RCC 7860 (cell line): ENCODE data around the gene NEK6.

Experiments used
- DNase-seq: peaks from one replicate; pipeline ENCODE4 v3.0.0-alpha.2; 2015; ENCODE audit warnings: low spot score
- FAIRE-seq: peaks from 2 replicates; lab custom pipeline; 2012; peaks lifted over from hg19 to GRCh38; lab: Jason Lieb, UNC

Gene NEK6

DNA sequence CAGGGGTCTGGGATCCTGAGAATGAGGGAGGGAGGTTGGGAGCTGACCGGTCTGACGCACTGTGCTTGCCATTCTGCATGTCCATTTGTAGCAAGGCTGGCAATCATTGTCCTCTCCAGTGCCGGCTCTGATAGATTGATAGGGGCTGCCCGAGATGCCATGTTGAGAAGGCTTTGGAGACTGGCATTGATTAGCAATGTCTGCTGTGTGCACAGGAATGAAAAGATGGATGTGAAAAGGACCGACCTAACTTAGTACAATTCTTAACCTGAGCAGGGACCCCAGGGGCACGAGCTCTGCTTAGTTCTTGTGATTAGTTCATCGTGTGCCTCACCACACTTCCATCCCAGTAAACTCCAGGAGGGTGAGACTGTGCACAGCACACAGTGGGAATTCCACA is 17.0 kb downstream of the NEK6 start:
- FAIRE-seq (no peak), DNase-seq (no peak)

DNA sequence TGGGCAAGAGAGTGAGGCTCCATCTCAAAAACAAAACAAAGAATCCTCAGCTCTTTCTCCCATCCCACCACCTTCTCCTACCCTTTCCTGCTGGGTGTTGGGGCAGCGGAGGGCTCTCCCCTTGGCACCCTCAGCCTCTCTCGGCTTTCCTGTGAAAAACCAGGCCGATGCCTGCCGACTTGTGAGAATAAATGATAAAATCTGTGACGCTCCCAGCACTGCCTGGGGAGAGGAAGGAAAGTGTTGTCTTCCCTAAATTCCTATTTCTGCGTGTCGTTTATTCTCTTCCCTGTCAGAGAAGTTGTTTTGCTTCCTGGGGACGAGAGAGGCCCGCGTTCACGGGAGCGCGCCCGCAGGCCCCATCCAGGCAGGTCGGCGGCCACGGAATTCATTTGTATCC is 19.7 kb downstream of the NEK6 start:
- DNase-seq (no peak), FAIRE-seq (no peak)

DNA sequence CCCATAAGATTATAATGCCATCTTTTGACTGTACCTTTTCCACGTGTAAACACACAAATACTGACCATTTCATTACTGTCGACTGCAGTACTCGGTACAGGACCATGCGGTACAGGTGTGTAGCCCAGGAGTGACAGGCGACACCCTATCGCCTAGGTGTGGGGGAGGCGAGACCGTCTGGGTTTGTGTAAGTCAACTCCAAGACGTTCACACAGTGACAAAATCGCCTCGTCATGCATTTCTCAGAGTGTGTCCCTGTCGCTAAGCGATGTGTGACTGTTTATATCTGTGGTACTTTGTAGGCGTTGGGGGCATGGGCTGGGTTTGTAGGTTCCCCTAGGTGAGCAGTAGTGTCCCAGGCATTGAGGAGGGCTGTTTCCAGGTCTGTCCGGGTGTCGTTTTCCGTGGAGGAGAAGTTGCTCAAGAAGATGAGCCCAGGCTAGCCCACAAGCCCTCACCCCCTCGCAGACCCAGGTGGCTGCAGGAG is 20.3 kb downstream of the NEK6 start:
- DNase-seq (peak; percentile 39), FAIRE-seq (no peak)

DNA sequence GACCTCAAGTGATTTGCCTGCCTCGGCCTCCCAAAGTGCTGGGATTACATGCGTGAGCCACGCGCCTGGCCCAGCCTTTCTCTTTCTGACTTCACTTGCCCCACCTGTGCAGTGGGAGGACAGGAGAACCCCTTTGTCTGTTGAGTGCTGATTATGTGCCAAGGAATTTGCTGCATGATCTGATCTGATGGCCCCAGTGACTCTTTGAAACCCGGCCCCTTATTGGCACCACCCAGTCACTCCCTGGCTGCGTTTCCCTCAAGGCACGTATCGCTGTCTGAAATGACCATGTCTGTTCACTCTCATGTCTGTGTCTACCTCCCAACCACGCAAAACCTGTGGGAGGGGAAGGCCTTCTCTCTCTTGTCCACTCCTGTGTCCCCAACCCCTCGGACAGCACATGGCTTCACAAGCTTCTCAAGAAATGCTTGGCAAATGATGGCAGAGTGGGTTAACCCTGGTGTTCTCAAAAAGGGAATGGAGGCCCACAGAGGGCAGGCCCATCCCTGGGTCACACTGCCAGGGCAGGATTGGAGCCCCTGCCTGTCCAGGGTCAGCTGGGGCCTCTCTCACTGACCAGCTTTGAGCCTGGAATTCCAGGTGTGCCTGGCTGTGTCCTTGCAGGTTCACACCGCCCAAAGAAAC is 21.9 kb downstream of the NEK6 start:
- DNase-seq: peak; percentile 59
- no peak for FAIRE-seq

DNA sequence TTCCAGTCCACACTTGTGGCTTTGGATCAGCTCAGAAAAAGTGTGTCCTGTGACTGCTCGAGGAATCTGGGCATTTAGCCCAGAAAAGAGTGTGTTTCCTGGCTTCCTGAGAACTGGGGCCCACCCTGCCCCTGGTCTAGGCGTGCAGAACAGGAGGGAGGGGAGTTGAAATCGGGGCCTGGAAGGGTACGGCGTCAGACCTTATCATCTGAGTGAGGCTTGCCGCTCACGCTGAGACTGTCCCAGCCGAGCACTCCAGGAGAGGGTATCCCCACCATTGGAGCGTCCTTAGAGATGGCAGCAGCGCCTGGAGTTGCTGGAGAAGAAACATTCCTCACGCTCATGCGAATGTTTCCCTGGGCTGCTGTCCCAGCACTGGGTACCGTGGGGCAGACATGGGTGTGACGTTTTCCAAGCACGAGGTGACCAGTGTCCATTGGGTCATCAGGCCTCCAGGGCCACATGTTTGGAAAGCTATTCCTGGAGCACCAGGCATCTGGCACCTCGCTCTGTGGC is 22.5 kb downstream of the NEK6 start:
- DNase-seq (peak; percentile 49), FAIRE-seq (no peak)

DNA sequence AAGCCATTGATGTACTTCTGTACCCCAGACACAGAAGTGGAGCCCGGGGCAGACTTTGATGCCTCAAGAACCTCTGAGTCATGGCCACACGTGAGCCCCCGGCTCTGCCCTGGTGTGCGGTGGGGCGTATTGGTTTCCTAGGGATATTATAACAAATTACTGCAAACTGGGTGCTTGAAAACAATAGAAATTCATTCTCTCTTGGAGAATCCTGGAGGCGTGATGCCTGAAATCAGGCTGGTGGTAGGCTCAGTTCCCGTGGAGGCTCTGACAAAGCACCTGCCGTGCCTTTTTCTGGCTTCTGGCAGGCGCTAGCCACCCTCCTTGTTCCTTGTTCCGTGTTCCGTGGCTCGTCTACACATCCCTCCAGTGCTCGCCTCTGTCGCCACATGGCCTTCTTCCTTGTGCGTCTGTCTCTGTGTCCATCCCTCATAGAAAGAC is 24.2 kb downstream of the NEK6 start:
- peak; percentile 77 for FAIRE-seq
- DNase-seq: peak; percentile 90

DNA sequence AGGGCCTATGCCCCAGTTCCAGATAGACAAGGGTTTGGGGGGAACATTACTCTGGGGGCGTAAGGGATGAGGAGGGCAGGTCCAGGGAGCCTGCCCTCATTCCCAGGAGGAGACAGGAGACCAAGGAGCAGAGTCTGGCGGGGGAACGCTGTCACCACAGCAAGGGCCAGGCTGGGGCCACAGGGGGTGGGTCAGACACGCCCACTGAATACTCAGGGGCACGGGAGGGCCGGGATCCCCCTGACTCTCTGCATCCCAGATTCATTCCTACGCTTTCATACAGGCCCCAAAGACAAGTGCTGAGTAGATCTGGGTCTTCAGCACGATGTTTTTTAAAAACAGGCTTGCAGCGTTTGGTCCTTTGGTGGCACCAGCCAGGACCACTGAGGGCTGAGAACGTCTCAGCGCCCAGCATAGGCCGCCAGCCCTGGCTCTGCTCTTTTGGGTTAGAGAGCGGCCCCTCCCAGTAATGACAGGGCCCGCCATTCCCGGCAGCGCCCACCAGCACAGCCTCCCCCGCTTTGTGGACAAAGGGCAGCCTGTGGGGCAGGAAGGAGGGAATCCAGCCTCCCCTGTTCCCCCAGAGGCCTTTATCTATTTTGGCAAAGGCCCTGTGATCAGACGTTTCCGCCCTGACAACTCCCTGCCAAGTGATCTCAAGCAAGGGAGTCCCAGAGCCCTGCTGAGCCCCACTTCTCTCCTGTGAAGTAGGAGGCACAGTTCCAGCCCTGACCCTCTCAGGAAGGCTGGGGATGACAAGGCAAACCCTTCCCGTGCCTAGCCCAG is 24.9 kb downstream of the NEK6 start:
- FAIRE-seq: peak; percentile 82
- DNase-seq: peak; percentile 68

DNA sequence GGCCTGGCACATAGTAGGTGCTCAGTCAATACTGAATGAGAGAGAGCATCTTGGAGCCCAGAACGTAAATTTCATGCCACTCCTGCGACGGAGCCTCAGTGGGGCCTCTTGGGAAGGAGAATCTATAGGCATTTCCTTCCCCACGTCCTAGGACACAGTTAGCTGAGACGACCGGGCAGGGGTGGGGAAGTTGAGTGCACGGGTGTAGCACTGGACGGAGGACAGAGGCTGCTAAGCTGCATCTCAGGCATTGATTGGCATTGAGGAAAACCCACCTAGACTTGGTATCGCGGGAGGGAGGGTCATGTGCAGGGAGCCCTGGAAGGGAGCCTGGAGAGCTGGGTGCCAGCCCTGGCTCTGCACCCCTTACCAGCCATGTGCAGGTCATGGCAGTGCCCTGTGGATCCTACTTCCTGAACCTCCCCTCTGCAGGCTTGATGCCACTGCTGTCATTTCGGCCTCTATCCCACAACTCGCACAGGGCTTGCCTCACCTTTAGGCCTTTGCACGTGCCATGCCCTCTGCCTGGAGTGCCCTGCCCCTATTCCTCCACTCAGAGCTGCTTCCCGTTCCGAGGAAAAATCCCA is 25.6 kb downstream of the NEK6 start:
- FAIRE-seq: no peak
- no peak for DNase-seq

DNA sequence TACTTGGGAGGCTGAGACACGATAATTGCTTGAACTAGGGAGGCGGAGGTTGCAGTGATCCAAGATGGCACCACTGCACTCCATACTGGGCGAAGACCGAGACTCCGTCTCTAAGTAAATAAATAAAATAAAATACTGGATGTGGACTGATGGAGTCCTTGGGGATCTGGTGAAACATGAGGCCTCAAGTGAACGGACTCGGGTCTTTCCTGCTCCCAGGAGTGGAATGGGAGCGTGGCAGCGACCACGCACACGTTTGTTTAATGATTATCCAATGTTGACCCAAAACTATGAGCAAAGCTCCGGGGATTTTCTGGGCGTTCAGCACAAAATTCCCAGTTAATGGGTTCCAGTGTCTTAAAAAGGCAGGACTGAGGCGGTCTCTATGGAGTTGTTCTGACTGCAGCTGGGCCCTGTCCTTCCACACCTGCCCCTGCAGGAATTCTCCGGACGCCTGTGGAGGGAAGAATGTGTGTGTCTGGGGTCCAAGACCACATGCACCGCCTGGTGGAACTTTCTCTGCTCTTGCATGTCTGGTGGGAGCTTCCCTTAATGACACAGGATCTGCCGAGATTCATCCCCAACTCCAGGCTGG is 26.6 kb downstream of the NEK6 start:
- FAIRE-seq (peak; percentile 92), DNase-seq (peak; percentile 91)

DNA sequence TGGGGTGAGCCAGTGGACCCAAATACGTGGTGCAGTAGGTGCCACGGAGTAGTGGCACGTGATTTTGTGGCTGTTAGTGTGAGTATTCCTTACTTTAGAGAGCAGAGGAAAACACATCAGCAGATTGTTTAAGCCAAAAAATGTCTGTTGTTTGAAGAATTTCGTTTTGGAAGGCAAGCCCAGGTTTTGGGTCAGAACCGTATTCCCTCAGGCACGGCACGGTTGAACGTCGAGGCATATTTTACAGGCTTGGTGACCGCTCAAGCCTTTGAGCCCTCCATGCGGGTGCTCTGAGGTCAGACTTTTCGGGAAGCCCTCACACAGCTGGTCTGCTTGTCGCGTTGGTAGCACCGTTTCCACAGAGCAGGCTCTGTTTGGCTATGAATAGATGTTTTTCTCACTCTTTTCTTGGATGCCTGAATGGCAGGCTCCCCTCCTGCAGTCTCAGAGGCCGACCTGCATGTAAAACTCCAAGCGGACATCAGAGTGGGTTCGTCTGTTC is 27.2 kb downstream of the NEK6 start:
- FAIRE-seq (no peak), DNase-seq (peak; percentile 12)

DNA sequence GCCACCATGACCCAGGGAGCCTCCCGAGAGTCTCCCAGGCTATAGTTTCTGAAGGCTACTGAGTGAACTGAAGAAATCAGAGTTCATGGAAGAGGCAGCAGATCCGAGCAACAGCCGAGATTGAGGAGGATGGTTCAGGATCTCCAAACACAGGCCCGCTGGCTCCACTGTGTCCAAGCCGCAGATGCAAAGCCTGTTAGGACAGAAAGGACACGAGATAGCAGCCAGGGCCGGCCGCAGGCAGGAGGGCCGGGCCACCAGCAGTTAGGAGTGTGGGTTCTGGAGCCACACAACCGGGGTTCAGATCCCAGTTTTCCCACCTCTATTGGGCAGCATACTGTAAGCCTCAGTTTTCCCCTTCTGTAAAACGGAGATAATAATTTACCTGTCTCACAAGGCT is 27.7 kb downstream of the NEK6 start:
- DNase-seq: no peak
- no peak for FAIRE-seq

DNA sequence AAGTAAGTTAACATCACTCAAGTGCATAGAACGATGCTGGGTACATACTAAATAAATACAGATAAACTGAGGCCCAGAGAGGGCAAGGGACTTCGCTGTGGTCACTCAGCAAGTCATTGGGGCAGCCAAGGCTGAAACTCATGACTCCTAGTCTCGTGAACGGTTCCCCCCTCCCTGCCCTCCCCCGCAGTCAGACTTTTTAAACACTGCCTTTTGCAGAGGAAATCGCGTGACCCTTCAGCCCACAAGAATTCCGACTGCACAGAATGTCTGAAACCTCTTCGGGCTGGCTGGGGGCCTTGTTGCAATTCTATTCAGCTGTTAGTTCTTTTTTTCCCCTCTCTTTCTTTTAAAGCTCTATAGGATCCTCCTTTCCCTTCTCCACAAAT is 28.1 kb downstream of the NEK6 start:
- no peak for FAIRE-seq
- DNase-seq: peak; percentile 88

DNA sequence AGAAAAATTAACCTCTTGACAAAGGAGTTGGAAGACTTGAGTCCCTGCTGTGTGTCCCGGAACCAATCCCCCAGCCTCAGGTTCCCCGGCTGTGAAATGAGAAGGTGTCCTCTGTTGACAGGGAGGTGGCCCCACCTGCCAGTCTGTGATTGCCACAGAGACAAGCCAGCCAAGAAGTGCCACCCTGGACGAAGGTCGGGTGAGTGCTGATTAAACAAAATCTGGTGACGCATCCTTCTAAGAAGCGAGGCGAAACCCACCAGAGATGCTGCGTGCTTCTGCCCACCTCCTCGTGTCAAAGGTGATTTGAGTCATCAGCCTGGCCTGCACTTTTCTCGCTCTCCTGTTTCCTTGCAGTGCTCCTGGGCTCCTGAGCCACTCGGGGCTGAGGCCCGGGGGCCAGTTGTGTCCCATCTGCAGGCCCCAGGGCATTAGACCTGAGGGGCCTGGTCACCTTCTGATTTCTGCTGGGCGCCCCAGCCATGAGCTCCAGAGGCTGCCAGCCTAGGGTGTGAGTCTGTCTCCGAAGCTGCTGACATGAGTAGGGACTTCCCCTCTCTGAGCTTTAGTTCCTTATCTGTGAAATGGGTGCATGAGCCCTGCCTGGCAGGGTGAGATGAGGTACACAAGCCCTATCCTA is 28.7 kb downstream of the NEK6 start:
- DNase-seq: peak; percentile 98
- peak; percentile 96 for FAIRE-seq

DNA sequence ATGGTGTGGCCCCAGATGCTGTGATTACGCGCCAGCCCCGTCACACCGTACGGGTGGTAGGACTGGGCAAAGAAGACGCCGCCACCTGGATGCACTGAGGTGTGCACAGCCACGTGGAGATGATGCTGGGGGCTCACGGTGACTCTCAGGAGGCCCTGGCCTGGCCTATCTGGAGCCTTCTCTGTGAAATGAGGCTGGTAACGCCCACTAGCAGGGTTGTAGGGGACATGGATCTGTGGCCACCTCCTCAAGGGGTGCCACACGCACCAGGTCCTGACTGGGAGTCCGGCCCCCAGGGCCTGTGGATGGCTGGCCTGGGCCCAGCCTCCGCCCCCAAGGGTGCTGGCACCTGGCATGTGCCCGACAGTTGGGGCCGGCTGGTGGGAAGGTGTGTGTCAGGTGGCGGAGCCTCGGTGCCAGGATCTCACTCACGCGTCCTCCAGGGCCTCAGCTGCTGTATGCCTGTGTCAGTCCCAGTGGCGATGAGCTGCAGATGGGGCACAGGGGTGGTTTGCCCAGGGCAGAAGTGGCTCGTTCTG is 32.4 kb downstream of the NEK6 start:
- FAIRE-seq (no peak), DNase-seq (no peak)

DNA sequence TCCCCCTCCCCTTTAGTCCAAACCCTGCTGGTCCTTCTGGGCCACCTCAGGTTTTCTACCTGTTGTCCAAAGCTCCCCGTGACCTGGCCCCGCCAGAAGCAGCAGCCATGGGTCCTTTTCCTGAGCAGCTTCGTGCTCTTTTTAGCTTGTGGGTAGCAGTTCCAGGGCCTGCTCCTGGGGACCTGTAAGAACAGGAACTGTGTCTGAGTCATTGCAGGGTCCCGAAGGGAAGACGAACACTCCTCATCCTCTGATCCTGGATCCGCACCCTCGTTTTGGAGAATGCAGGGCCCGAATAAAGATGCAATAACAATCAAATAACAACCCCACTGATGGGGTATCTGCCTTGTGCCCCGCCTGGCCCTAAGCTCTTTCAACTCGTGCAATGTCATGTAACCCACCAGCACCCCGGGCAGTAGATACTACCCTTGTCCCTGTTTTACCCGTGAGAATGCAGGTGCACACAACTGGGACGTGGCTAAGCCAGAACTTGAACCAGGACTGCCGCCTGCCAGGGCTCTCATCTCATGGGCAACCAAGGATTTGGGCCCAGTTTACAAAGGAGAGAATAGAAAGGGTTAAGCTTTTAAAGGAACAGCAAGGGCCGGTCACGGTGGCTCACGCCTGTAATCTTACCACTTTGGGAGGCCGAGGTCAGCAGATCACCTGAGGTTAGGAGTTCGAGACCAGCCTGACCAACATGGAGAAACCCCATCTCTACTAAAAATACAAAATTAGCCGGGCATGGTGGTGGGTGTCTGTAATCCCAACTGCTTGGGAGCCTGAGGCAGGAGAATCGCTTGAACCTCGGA is 33.2 kb downstream of the NEK6 start:
- FAIRE-seq (no peak), DNase-seq (no peak)

DNA sequence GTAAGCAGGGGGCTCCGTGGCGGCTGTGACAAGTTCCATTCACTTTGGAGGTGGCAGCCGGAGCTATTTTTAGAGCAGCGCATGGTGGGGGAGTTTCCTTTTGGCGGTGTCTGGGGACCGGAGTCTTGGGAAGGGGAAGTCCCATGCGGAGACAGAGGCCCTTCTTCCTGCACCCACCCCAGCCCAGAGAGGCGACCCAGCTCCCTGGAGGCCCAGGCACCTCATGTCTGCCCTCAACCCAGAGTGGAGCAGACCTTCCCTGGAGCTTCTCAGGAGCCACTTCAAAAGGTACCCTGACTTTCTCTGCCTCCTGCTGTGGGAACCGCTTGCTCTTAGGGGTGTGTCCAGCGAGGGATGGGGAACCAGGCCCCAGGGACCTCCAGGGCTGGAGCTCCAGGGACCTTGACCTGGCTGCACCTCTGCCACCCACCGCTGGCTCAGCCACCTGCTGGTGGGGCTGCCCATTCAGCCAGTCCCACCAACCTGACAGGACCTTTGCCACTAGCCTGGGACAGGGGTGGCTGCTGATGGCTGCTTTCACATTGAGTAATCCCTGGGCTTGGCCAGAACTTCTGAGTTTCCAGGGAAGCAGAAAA is 34.1 kb downstream of the NEK6 start:
- FAIRE-seq: no peak
- peak; percentile 7 for DNase-seq

DNA sequence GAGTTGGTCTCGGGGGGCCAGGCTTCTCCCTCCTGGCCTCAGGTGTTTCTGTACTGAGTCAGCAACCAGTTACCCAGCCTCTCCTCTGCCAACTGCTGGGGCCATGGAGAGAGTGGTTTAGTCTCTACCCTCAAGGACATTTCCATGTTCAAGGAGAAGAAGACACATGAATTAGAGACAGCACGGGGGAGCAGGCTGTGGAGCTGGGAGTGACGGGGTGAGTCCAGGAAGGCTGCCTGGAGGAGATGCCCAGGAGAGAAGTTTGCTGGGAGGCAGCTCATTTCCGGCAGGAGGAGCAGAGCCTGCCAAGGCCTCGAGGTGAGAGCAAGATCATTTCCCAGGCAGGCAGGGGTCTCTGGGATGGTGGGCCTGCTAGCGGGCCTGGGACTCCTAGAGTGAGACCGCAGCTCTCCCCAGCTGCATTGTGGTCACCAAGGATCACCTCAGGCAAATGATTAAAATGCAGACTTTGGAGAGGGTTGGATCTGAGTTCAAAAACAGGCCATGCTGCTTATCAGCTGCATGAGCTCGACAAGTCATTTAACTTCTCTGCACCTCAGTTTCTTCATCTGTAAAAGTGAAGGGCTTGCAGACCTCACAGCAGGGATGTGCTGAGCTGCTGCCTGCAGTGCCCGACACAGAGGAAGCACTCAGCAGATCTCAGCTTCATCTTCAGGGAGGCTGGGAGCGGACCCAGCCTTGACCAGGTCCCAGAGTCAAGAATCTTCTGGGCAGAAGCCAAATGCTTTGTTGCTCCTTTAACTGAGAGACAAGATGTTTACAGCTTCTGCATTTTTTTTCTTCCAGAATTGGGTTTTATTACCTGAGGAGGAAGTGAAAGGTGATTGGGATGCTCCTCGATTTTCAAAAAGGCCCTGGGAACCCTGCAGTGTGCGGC is 35.2 kb downstream of the NEK6 start:
- no peak for FAIRE-seq
- peak; percentile 12 for DNase-seq
